ENCODE data around the gene ASH1L.
"Not testable (repeated sequence)": the region's sequence is repeated elsewhere in the genome, so short reads cannot be mapped to it uniquely, and the experiment has no call there.

The ASH1L gene

DNA sequence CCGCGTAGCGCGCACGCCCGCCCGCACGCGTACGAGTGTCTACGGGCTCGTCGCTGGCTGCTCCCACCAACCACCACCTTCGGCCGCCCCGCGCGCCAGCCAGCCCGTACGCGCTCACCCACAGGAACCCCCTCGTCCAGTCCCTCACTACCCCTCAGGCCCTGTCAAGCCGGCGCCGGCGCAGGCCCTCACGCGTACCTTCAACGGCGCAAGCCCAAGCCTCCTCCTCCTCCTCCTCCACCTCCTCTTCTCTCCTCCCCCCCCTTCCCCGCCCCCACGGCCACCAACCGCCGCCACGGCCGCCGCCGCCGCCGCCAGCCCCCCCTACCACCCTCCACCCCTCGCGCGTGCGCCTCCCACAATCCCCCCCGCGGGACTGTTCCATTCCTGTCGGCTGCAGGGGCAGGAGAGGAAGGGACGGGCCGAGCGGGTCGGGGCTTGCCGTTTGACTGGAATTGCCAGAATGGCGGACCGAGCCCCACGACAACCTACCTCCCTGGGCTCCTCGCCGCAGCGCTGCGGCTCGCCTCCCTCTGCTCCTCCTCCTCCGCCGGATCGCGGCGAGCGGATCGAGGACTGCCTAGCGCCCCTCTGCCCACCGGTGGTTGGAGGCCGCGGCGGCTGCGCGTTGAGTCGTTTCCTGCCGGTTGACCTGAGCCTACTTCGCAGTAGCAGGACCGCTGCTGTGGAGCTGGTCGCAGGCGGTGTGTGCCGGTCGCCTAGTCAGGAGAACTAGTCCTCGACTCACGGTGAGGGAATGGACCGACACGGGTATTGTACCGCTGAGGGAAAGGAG is at the start of gene ASH1L:
ASH1L (minus strand) TSS at position 223 of the 796 bp plus-strand sequence. CDS start 41,284 bp downstream, outside the sequence.
- DNase-seq, result peak; percentile 99

GRCh38 chr1:155610257-155610647 is 47.6 kb upstream of the ASH1L start:
- DNase-seq, result not testable (repeated sequence)

GRCh38 chr1:155609515-155610256 is 47.1 kb upstream of the ASH1L start, which contains the start of gene MSTO1:
TSS of gene MSTO1 (plus strand) at chr1:155610218. CDS start at chr1:155610249, 31 bp downstream.
- DNase-seq, result peak; percentile 100

GRCh38 chr1:155608888-155609225 is 46.3 kb upstream of the ASH1L start:
- DNase-seq, result no peak

DNA sequence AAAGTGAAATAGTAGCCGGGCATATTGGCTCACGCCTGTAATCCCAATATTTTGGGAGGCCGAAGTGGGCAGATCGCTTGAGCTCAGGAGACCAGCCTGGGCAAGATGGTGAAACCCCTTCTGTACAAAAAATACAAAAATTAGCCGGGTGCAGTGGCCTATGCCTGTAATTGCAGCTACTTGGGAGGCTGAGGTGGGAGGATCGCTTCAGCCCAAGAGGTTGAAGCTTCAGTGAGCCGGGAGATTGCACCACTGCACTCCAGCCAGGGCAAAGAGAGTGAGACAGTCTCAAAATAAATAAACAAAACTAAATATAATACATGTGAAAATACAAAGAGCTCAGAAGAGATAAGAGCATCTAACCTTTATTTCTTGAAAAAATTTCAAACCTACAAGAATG is 45.1 kb upstream of the ASH1L start:
- no peak for DNase-seq

- not testable (repeated sequence) for DNase-seq
These were observed 37.4 kb upstream of the ASH1L start for GRCh38 chr1:155599828-155600572.

- DNase-seq, result no peak
These were observed 36.3 kb upstream of the ASH1L start for GRCh38 chr1:155598842-155599331.

- DNase-seq, result no peak
These were observed 34.3 kb upstream of the ASH1L start for GRCh38 chr1:155596864-155597263.

DNA sequence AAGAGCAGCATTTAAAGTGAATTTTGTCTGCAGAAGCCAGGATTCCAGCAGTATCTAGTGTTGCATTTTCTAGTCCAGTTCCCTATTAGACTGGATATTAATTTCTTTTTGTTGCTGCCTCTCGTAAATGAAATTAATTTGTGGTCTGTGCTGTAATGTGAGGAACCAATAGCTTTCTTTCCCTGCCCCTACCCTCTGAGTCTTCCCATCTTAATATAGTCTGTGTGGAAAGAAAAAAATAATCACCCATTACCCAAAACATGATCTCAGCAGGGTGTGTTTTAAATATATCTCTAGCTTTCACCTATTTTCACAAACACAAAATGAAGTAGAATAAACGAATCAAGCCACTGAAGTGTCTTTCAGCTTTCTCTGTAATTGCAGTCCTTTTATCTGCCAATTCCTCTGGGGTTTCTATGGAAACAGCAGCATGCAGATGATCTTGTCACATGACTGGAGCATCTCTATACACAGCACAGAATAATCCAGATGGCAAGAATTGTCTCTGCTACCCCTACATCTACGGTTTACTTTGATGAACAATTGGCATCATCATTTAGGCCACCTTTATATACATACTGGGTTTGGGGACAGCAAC is 33.4 kb upstream of the ASH1L start:
- DNase-seq, result not testable (repeated sequence)

GRCh38 chr1:155591770-155592169 is 29.2 kb upstream of the ASH1L start:
- DNase-seq, result peak; percentile 87

GRCh38 chr1:155590516-155591247 is 28.1 kb upstream of the ASH1L start:
- not testable (repeated sequence) for DNase-seq

DNA sequence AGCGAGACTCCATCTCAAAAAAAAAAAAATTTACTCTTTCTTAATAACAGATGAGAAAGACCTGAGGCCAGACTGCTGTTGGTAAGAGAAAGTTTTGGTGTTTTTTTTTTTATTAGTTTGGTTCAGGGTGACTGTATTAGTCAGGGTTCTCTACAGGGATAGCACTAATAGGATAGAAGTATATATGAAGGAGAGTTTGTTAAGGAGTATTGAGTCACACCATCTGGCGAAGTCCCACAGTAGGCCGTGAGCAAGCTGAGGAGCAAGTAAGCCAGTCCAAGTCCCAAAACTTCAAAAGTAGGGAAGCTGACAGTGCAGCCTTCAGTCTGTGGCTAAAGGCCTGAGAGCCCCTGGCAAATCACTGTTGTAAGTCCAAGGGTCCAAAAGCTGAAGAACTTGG is 26.7 kb upstream of the ASH1L start:
- not testable (repeated sequence) for DNase-seq

DNA sequence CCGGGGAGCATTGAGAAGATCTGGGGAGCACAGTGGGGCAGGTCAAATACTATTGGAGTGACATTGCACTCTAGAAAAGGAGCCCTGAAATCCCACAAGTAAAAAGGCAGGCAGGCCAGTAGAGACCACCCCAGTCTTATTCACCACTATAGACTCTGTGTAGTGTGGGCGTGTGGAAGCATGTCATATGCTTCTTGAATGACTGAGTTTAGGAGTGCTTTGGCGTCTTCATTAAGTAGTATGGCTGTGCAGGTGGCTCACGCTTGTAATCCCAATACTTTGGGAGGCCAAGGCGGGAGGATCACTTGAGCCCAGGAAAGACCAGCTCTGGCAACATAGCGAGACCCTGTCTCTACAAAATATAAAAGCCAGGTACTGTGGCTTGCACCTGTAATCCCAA is 21.2 kb upstream of the ASH1L start:
- DNase-seq, result not testable (repeated sequence)

DNA sequence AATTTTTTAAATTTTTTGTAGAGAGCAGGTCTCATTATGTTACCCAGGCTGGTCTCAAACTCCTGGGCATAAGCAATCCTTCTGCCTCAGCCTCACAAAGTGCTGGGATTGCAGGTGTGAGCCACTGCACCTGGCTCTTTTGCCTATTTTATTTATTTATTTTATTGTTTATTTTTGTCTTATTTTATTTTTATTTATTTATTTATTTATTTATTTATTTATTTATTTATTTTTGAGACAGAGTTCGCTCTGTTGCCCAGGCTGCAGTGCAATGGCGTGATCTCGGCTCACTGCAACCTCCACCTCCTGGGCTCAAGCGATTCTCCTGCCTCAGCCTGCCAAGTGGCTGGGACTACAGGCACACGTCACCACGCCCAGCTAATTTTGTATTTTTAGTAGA is 13.0 kb upstream of the ASH1L start:
- DNase-seq, result not testable (repeated sequence)

DNA sequence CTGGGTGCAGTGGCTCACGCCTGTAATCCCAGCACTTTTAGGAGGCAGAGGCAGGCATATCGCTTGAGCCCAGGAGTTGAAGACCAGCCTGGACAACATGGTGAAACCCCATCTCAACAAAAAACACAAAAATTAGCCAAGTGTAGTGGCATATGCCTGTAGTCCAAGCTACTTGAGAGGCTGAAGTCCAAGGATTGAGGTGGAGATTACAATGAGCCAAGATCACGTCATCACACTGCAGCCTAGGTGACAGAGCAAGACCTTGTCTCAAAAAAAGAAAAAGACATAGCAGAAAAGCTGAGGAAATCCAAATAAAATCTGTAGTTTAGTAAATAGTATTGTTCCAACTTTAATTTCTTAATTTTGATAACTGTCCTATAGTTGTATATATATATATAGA is 11.5 kb upstream of the ASH1L start:
- DNase-seq, result no peak

DNA sequence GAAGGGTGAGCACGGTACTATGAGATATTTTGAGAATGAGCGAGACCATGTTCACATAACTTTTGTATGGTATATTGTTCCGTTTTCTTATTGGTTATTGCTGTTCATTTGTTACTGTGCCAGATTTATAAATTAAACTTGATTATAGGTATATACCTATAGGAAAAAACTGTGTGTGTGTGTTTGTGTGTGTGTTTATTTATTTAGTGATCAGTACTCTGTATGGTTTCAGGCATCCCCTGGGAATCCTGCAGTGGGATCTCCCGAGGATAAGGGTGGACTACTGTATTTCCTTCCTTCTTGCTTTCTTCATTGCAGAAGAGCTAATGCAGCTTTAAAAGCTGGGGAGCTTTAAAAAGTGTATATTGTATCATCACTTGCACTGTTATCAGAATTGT is 8.0 kb upstream of the ASH1L start:
- no peak for DNase-seq

- DNase-seq, result no peak
These were observed 7.5 kb upstream of the ASH1L start for GRCh38 chr1:155569988-155570592.

- not testable (repeated sequence) for DNase-seq
These were observed 897 bp upstream of the ASH1L start for GRCh38 chr1:155563377-155564022.

DNA sequence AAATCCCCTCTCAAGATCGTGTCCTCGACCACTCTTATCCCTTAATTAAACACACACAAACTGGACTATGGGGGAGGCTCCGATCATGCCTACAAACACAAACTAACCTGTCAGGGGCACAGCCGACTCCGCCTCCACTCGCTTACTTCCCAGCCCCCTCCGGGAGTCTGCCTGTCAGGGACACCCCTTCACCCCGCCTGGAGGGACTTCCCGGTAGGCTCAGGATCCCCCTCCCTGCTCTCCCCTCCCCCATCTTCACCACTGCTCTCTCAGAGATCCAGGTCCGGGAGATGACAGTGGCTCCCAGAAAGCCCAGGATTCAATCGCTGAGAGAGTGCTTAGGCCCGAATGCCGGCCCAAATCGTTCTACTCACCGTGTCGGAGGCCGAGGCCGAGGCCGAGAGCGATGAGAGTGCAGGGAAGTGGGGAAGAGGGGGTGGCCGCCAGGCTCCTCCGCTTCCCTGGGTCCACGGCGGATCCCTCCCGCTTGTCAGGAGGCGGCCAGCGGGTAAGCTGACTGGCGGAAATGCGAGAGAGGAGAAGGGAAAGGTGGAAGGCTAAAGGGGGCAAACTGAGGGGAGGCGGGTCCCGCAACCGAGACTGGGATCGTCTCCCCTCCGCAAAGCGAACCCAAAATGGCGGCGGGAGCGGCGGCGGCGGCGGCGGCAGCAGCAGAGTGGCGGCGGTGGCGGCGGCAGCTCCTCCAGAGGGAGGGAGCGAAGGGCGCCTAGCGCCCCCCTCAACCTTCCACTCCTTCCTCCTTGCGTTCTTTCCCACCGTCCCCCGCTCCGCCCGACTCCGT is 623 bp downstream of the ASH1L start:
- peak; percentile 51 for DNase-seq

- no peak for DNase-seq
These were observed 6.7 kb downstream of the ASH1L start for GRCh38 chr1:155555915-155556314.
